GM12878 (cell line): ENCODE measurements around the gene BRAF. TPM values are rescaled to one million over a fixed set of nuclear protein-coding genes. Genes with fewer than 3 reads are reported as not detected.

Source experiments
- ATAC-seq: fragments of 200-7000 bp; cut with Tn5 transposase; 3 replicates; pipeline ENCODE4 v1.9.1; 2020; ENCODE audit warnings: mild to moderate bottlenecking, moderate library complexity
- BruUV-seq: library from RNA; stranded (reverse); fragments of 400-500 nt; replicated peaks from 2 replicates; lab custom pipeline; 2021; lab: Mats Ljungman, UMichigan
- CTCF ChIA-PET: fragments of 300-600 bp; sonication (Branson Sonifier 250); formaldehyde crosslinking; extraction: SDS; loops from one replicate; lab custom pipeline; 2021; ENCODE audit warnings: inconsistent platforms; lab: Yijun Ruan, JAX
- POLR2A ChIA-PET: fragments of 350-600 bp; formaldehyde crosslinking; extraction: SDS; loops from one replicate; lab custom pipeline; 2021; ENCODE audit warnings: inconsistent platforms; lab: Charles Lee
- RAD21 ChIA-PET: fragments of 300-600 bp; sonication (Branson Sonifier 250); formaldehyde crosslinking; loops from one replicate; lab custom pipeline; 2023; ENCODE audit warnings: antibody characterized with exemption; ENCODE audit not compliant: unreplicated experiment; lab: Charles Lee
- SMC1A ChIA-PET: fragments of 300-600 bp; sonication (Branson Sonifier 250); formaldehyde crosslinking; loops from one replicate; lab custom pipeline; 2023; ENCODE audit not compliant: unreplicated experiment, uncharacterized antibody; lab: Charles Lee
- DNase-seq: peaks from one replicate; pipeline ENCODE4 v3.0.0-alpha.2; 2011; ENCODE audit warnings: low read depth, low spot score
- FAIRE-seq: peaks from 3 replicates; lab custom pipeline; 2011; peaks lifted over from hg19 to GRCh38; lab: Jason Lieb, UNC
- H2AFZ ChIP-seq: 2 replicates; pipeline ENCODE4 v1.6.0; 2011; ENCODE audit warnings: low read depth, low read length, control low read depth; ENCODE audit not compliant: control insufficient read depth
- H3K27ac ChIP-seq: 2 replicates; pipeline ENCODE4 v1.5.1; 2011; ENCODE audit warnings: control low read depth; ENCODE audit not compliant: control insufficient read depth, insufficient read depth
- H3K27me3 ChIP-seq, 2 experiments: replicated peaks in 1 of 2; 2 replicates each; pipeline versions ENCODE4 v1.6.0 to v1.6.1; 2011; ENCODE audit warnings: low read length in 1 of 2; ENCODE audit not compliant: control insufficient read depth in 2 of 2, insufficient read depth in 2 of 2
- H3K36me3 ChIP-seq, 2 experiments: 2 replicates each; pipeline ENCODE4 v1.5.1; 2011; ENCODE audit warnings: low read length in 1 of 2; ENCODE audit not compliant: control insufficient read depth in 2 of 2, insufficient read depth in 2 of 2
- H3K4me1 ChIP-seq: 2 replicates; pipeline ENCODE4 v1.6.1; 2011; ENCODE audit warnings: mild to moderate bottlenecking, low read length, moderate library complexity, mixed read lengths; ENCODE audit not compliant: control insufficient read depth, insufficient read depth
- H3K4me2 ChIP-seq: 2 replicates; pipeline ENCODE4 v1.6.0; 2011; ENCODE audit warnings: control low read depth; ENCODE audit not compliant: control insufficient read depth, insufficient read depth
- H3K4me3 ChIP-seq: fragments of 200-600 bp; sonication (generic); 2 replicates; pipeline ENCODE4 v1.5.1; 2016
- H3K79me2 ChIP-seq: 2 replicates; pipeline ENCODE4 v1.6.0; 2011; ENCODE audit warnings: low read length; ENCODE audit not compliant: control insufficient read depth, insufficient read depth
- H3K9ac ChIP-seq: 2 replicates; pipeline ENCODE4 v1.8.0; 2011; ENCODE audit warnings: low read length, control low read depth, mixed read lengths; ENCODE audit not compliant: control insufficient read depth, insufficient read depth
- H3K9me3 ChIP-seq: replicated peaks from 3 replicates; pipeline ENCODE4 v1.5.1; 2011; ENCODE audit warnings: mild to moderate bottlenecking, low read length; ENCODE audit not compliant: control insufficient read depth, insufficient read depth
- H4K20me1 ChIP-seq: 2 replicates; pipeline ENCODE4 v1.6.0; 2011; ENCODE audit not compliant: control insufficient read depth, insufficient read depth
- CHD2 ChIP-seq: IDR thresholded peaks from 2 replicates; pipeline ENCODE4 v1.6.1; 2011; ENCODE audit warnings: low read depth, low read length, improper control_type of control experiment, borderline replicate concordance
- E4F1 ChIP-seq: fragments of 450-650 bp; IDR thresholded peaks from 2 replicates; pipeline ENCODE4 v1.6.1; 2018; ENCODE audit warnings: borderline replicate concordance, mild to moderate bottlenecking; ENCODE audit not compliant: partially characterized antibody
- EZH2 ChIP-seq: IDR thresholded peaks from 2 replicates; pipeline ENCODE4 v1.6.1; 2012; ENCODE audit warnings: low read depth, mild to moderate bottlenecking, control low read depth, inconsistent platforms, low read length, borderline replicate concordance; ENCODE audit not compliant: control insufficient read depth
- GATAD2B ChIP-seq: fragments of 450-650 bp; conservative IDR thresholded peaks from 2 replicates; pipeline ENCODE4 v1.6.1; 2017; ENCODE audit warnings: low read depth, mild to moderate bottlenecking, moderate library complexity
- HDGF ChIP-seq: fragments of 450-650 bp; IDR thresholded peaks from 2 replicates; pipeline ENCODE4 v1.6.1; 2016; ENCODE audit warnings: antibody characterized with exemption
- HSF1 ChIP-seq: fragments of 150-350 bp; IDR thresholded peaks from 2 replicates; pipeline ENCODE4 v1.6.1; 2014; ENCODE audit warnings: mild to moderate bottlenecking, low read depth, low read length
- MXI1 ChIP-seq: fragments of 150-350 bp; IDR thresholded peaks from 2 replicates; pipeline ENCODE4 v1.6.1; 2011; ENCODE audit warnings: low read depth, mild to moderate bottlenecking, inconsistent platforms, low read length, improper control_type of control experiment
- MYB ChIP-seq: fragments of 150-350 bp; IDR thresholded peaks from 2 replicates; pipeline ENCODE4 v1.6.1; 2014; ENCODE audit warnings: mild to moderate bottlenecking, low read depth, low read length, borderline replicate concordance
- MYC ChIP-seq: IDR thresholded peaks from 2 replicates; pipeline ENCODE4 v1.6.1; 2011; ENCODE audit warnings: mild to moderate bottlenecking, low read length, moderate library complexity, inconsistent platforms; ENCODE audit not compliant: insufficient read depth, insufficient replicate concordance, insufficient read length, severe bottlenecking
- RAD21 ChIP-seq: IDR thresholded peaks from 2 replicates; pipeline ENCODE4 v1.6.1; 2011; ENCODE audit warnings: mild to moderate bottlenecking, low read depth, low read length, moderate library complexity; ENCODE audit not compliant: insufficient read depth
- SMAD1 ChIP-seq: fragments of 450-650 bp; IDR thresholded peaks from 2 replicates; pipeline ENCODE4 v1.6.1; 2018; ENCODE audit warnings: mild to moderate bottlenecking, low read depth; ENCODE audit not compliant: partially characterized antibody
- SREBF1 ChIP-seq: IDR thresholded peaks from 2 replicates; pipeline ENCODE4 v1.6.1; 2012; ENCODE audit warnings: mild to moderate bottlenecking, low read length
- ZNF24 ChIP-seq: fragments of 450-650 bp; IDR thresholded peaks from 2 replicates; pipeline ENCODE4 v1.6.1; 2017; ENCODE audit warnings: antibody characterized with exemption, mild to moderate bottlenecking
- WGBS: methylation state at CpG from one replicate; pipeline ENCODE4 v1.1.6; 2016; ENCODE audit warnings: low lambda C conversion rate; ENCODE audit not compliant: insufficient replicate concordance, insufficient coverage; ENCODE audit errors: missing lambda C conversion rate; 5-methylcytosine and 5-hydroxymethylcytosine counted together
- in situ Hi-C: fragments of 300-500 bp; cut with MboI; formaldehyde crosslinking; loops from 9 replicates; pipeline ENCODE4 v1.14.3; 2018; ENCODE audit warnings: mixed read lengths
- intact Hi-C: fragments of 100-400 bp; cut with micrococcal nuclease; formaldehyde crosslinking; loops from one replicate; pipeline ENCODE4 v1.14.2; 2022; ENCODE audit not compliant: unreplicated experiment
- polyA plus RNA-seq, 11 experiments: library from polyadenylated mRNA; depleted of rRNA in 4 of 11; unstranded in 6 of 11; stranded (reverse) in 5 of 11; fragments of >200 nt; fragmentation: Nextera tagmentation in 4 of 11; fragmentation: Illumina TruSeq in 1 of 11; extraction: Ambion mirVana in 4 of 11; extraction: Trizol in 1 of 11; gene quantifications; 1 replicate in 1 of 11; 2 replicates in 10 of 11; pipeline versions ENCODE4 v1.2.1 to v1.2.3, GENCODE V29; 2011 to 2016; ENCODE audit warnings: inconsistent platforms in 2 of 11, missing spikeins in 2 of 11, low read depth in 1 of 11
- total RNA-seq, 4 experiments: library from RNA; depleted of rRNA in 3 of 4; stranded (reverse); fragments of >200 nt in 3 of 4; fragmentation: Illumina TruSeq in 1 of 4; extraction: Trizol in 1 of 4; gene quantifications; 2 replicates each; pipeline versions ENCODE4 v1.2.1 to v1.2.3, GENCODE V29; 2013 to 2021
- TF ChIP-seq, protein P1 (sequence below): IDR thresholded peaks from 2 replicates; pipeline ENCODE4 v1.6.1; 2011; ENCODE audit warnings: low read depth, mild to moderate bottlenecking, low read length, moderate library complexity, borderline replicate concordance; ENCODE audit errors: extremely low read depth
- TF ChIP-seq, protein P2 (sequence below): fragments of 450-650 bp; IDR thresholded peaks from 2 replicates; pipeline ENCODE4 v1.6.1; 2016; ENCODE audit warnings: mild to moderate bottlenecking, moderate library complexity, borderline replicate concordance

Gene BRAF
- total and polyA plus RNA-seq, 10 of the 15 experiments (the other 5 are each of a cell fraction or from before 2014, with no cell fraction given), result 2.6 to 31.0 (median 10.6) TPM

DNA sequence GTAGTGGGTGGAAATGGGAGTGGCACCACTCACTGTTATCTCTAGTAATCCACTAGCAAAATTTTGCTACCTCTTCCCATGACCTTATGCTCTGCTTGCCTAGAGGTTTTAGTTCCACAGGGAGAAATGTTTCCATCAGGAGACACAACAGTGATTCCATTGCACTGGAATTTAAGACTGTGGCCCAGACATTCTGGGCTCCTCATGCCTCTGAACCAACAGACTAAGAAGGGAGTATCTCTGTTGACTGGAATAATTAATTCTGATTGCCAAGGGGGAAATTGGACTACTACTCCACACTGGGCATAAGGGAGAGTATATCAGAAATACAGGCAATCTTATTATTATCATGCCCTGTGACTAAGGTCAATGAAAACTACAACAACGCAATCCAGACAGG lies 16.2 kb upstream of the BRAF start:
- BruUV-seq, result no TSS peak
- Histone ChIP-seq H2AFZ (no peak overlapping the region), H3K4me3 (no peak overlapping the region), H3K9ac (no peak overlapping the region), H3K27me3 (no peaks in the 10 kb centered on the region), H3K27ac (no peak overlapping the region), H3K4me2 (no peak overlapping the region), H3K36me3 (no peaks in the 10 kb centered on the region), H3K4me1 (no peaks in the 10 kb centered on the region), H4K20me1 (no peaks in the 10 kb centered on the region), H3K79me2 (no peaks in the 10 kb centered on the region), H3K9me3 (no peaks in the 10 kb centered on the region)
- ChIA-PET SMC1A (no interaction called here), POLR2A (no interaction called here), CTCF (no interaction called here), RAD21 (no interaction called here)
- ATAC-seq (no peak), FAIRE-seq (no peak), DNase-seq (no peak)
- in situ Hi-C loops, result no loop called here
- 42% methylated on average over 1 of the region's 1 CpG for WGBS
- intact Hi-C loops, result no loop called here
- TF ChIP-seq HDGF (no peak), MYB (no peak), CHD2 (no peak), MXI1 (no peak), EZH2 (no peak), RAD21 (no peak), SREBF1 (no peak), E4F1 (no peak), MYC (no peak), SMAD1 (no peak), HSF1 (no peak), GATAD2B (no peak), ZNF24 (no peak)
- TF ChIP-seq, protein P1, sequence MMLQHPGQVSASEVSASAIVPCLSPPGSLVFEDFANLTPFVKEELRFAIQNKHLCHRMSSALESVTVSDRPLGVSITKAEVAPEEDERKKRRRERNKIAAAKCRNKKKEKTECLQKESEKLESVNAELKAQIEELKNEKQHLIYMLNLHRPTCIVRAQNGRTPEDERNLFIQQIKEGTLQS, result no peak
- TF ChIP-seq, protein P2, sequence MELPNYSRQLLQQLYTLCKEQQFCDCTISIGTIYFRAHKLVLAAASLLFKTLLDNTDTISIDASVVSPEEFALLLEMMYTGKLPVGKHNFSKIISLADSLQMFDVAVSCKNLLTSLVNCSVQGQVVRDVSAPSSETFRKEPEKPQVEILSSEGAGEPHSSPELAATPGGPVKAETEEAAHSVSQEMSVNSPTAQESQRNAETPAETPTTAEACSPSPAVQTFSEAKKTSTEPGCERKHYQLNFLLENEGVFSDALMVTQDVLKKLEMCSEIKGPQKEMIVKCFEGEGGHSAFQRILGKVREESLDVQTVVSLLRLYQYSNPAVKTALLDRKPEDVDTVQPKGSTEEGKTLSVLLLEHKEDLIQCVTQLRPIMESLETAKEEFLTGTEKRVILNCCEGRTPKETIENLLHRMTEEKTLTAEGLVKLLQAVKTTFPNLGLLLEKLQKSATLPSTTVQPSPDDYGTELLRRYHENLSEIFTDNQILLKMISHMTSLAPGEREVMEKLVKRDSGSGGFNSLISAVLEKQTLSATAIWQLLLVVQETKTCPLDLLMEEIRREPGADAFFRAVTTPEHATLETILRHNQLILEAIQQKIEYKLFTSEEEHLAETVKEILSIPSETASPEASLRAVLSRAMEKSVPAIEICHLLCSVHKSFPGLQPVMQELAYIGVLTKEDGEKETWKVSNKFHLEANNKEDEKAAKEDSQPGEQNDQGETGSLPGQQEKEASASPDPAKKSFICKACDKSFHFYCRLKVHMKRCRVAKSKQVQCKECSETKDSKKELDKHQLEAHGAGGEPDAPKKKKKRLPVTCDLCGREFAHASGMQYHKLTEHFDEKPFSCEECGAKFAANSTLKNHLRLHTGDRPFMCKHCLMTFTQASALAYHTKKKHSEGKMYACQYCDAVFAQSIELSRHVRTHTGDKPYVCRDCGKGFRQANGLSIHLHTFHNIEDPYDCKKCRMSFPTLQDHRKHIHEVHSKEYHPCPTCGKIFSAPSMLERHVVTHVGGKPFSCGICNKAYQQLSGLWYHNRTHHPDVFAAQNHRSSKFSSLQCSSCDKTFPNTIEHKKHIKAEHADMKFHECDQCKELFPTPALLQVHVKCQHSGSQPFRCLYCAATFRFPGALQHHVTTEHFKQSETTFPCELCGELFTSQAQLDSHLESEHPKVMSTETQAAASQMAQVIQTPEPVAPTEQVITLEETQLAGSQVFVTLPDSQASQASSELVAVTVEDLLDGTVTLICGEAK, result no peak
- TF ChIP-seq, all 136 proteins: peak for 0
